ENCODE measurements around the gene FIS1. TPM values are rescaled to one million over a fixed set of nuclear protein-coding genes. Genes with fewer than 3 reads are reported as not detected.

Gene FIS1
- total and polyA plus RNA-seq, 2 donors (not counting 1 experiment from before 2014, with no cell fraction given) = 95.5 to 245 TPM

DNA sequence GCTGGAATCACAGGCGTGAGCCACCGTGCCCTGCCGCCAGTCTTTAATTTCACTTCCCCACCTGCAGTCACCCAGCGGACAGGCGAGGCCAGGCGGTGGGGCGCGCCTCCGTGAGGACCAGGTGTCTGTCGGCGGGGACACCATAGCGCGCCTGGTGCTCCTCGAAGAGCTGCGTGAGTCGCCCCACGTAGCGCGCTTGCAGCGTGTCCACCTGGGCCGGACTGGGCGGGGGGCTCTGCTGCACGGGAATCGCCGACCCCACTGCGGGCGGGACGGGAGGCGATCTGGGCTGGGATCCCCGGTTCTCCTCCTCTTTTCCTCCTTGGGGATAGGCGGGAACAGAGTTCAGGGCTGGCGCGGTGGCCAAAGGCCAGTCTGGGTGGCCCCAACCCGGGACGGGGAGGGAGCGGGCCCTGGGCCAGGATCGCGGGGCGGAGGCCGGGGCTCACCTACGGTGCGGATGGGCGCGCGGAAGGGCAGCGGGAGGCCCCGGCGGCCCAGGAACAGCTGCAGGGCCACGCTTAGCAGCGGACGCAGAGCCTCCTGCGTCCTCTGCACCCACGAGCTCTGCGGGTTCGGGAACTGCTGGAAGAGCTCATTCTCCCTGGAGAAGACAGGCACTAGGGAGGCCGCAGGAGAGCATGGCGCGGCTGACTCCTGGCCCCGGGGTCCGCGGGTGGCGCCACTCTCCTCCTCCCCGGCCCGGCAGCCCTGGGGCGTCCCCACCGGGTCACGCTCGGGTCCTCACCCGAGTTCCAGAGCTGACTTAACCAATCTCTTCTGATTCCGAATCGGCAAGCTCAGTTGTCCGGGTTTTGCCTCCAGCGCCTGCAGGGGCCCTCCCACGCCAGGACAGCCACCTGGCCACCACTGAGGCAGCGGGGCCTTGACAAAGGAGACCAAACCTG, 42.9 kb downstream of the FIS1 start:
- ChIA-PET POLR2A (no interaction called here), CTCF (interaction anchor here (1.0 to 2.8 kb wide), 2 partner anchors 58 to 81 kb away, joined by 4 to 10 read pairs; no protein-coding TSS in a partner anchor)
- no peaks in the 10 kb centered on the region for H3K36me3 ChIP-seq (replicated peaks in 1 of 2; ENCODE audit: control extremely low read depth in 1 of 2, control insufficient read depth in 1 of 2, extremely low read depth in 1 of 2, insufficient read depth in 2 of 2, low read length in 1 of 2)
- no peak for TF ChIP-seq EZH2 (IDR thresholded peaks at IDR 0.05; ENCODE audit: borderline replicate concordance, insufficient read depth, low read depth, low read length, poor library complexity, severe bottlenecking)
- TF ChIP-seq, protein P1, sequence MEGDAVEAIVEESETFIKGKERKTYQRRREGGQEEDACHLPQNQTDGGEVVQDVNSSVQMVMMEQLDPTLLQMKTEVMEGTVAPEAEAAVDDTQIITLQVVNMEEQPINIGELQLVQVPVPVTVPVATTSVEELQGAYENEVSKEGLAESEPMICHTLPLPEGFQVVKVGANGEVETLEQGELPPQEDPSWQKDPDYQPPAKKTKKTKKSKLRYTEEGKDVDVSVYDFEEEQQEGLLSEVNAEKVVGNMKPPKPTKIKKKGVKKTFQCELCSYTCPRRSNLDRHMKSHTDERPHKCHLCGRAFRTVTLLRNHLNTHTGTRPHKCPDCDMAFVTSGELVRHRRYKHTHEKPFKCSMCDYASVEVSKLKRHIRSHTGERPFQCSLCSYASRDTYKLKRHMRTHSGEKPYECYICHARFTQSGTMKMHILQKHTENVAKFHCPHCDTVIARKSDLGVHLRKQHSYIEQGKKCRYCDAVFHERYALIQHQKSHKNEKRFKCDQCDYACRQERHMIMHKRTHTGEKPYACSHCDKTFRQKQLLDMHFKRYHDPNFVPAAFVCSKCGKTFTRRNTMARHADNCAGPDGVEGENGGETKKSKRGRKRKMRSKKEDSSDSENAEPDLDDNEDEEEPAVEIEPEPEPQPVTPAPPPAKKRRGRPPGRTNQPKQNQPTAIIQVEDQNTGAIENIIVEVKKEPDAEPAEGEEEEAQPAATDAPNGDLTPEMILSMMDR (IDR thresholded peaks at IDR 0.05) = no peak
- DNase-seq (peak; percentile 62), ATAC-seq (ENCODE audit: low read depth) (peak; percentile 56)
- H4K20me1 ChIP-seq (ENCODE audit: control insufficient read depth, insufficient read depth, low read length, poor library complexity, severe bottlenecking) = no peaks in the 10 kb centered on the region
- no peaks in the 10 kb centered on the region for H3K9me3 Mint-ChIP-seq (ENCODE audit: insufficient read depth)
- peaks cover 24% of the 10 kb centered on the region for H3K27me3 Mint-ChIP-seq
- peak overlapping the region in 3 of 5 experiments; percentile 11 to 39 (median 21) for H3K4me3 ChIP-seq (ENCODE audit: control extremely low read depth in 1 of 5, extremely low read depth in 1 of 5, insufficient read depth in 1 of 5, low read depth in 2 of 5, low read length in 4 of 5)
- peak overlapping the region; percentile 73 for H3K4me2 ChIP-seq (replicated peaks; ENCODE audit: low read depth, low read length, poor library complexity, severe bottlenecking)
- H3K4me1 ChIP-seq (ENCODE audit: control insufficient read depth in 2 of 2, insufficient read depth in 2 of 2, low read length in 2 of 2) = peaks cover 18 to 27% of the 10 kb centered on the region in 2 donors
- peak overlapping the region; percentile 35 for H3K9ac ChIP-seq (ENCODE audit: low read length)
- peaks cover 0 to 39% (median 16%) of the 10 kb centered on the region in 4 experiments for H3K27me3 ChIP-seq (replicated peaks in 1 of 4; ENCODE audit: control extremely low read depth in 1 of 4, control insufficient read depth in 3 of 4, insufficient read depth in 4 of 4, low read length in 3 of 4)
- peak overlapping the region; percentile 58 for H2AFZ ChIP-seq (ENCODE audit: insufficient read depth, low read depth, low read length, poor library complexity, severe bottlenecking)
- H3K4me3 Mint-ChIP-seq = peak overlapping the region; percentile 54
- WGBS (ENCODE audit: insufficient coverage) = 12% methylated on average over 71 of the region's 75 CpGs
- no peak overlapping the region for H3K27ac Mint-ChIP-seq
- H3K27ac ChIP-seq (ENCODE audit: low read length in 2 of 2) = no peak overlapping the region
- no peaks in the 10 kb centered on the region for H3K79me2 ChIP-seq (ENCODE audit: control insufficient read depth, insufficient read depth, low read length)
- H3K9me3 ChIP-seq (ENCODE audit: control extremely low read depth in 1 of 3, control insufficient read depth in 2 of 3, insufficient read depth in 1 of 3, low read length in 2 of 3) = peaks cover 0 to 19% (median 0%) of the 10 kb centered on the region in 3 donors
- intact Hi-C loops (cut with micrococcal nuclease) = no loop called here
- peaks cover 23% of the 10 kb centered on the region for H3K4me1 Mint-ChIP-seq
